Measurements from ENCODE around the gene PWP2.
"Not testable (repeated sequence)": the region's sequence is repeated elsewhere in the genome, so short reads cannot be mapped to it uniquely, and the experiment has no call there.

PWP2 gene

GRCh38 chr21:44083631-44084291 lies 23.4 kb upstream of the PWP2 start:
- DNase-seq (ENCODE audit: low read depth) = no peak

- no peak for DNase-seq (ENCODE audit: low read depth)
Observed at GRCh38 chr21:44084496-44085241, 22.5 kb upstream of the PWP2 start.

GRCh38 chr21:44085491-44086321 lies 21.5 kb upstream of the PWP2 start:
- DNase-seq (ENCODE audit: low read depth) = no peak

DNA sequence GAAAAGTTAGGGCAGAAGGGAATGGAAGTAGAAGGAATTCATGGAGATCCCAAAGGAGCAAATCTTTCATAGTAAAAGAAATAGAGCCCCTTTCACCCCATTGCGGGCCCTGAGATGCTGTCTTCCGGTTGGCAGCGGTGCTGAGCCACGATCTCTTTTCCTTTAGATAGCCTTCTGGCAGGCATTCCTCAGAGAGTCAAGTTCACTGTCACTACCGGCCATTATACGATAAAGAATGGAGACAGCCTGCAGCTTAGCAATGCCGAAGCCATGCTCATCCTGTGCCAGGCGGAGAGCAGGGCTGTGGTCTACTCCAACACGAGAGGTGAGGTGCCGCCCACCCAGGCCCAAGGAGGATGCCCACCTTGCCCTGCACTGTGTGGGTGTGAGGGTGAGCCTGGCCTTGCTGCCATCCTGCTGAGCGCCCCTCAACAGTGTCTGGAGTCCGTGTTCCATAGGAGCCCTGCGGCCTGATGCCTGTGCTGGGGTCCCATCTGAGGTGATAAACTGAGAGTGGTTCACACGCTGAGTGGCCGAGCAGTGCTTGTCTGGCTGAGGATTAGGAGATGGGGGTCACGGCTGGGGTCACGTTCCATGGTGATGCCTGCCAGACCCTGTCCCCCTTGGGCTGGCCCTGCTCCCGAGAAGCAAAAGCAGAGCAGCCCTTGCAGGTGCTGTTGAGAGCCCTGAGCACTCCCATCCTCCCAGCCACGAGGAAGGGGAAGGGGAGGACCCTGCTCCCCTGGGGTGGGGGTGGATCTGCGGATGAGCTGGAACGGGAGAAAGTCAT lies 20.4 kb upstream of the PWP2 start:
- DNase-seq (ENCODE audit: low read depth) = no peak

GRCh38 chr21:44087426-44088400 lies 19.5 kb upstream of the PWP2 start:
- no peak for DNase-seq (ENCODE audit: low read depth)

- DNase-seq (ENCODE audit: low read depth) = no peak
Observed at GRCh38 chr21:44088401-44088780, 18.8 kb upstream of the PWP2 start.

DNA sequence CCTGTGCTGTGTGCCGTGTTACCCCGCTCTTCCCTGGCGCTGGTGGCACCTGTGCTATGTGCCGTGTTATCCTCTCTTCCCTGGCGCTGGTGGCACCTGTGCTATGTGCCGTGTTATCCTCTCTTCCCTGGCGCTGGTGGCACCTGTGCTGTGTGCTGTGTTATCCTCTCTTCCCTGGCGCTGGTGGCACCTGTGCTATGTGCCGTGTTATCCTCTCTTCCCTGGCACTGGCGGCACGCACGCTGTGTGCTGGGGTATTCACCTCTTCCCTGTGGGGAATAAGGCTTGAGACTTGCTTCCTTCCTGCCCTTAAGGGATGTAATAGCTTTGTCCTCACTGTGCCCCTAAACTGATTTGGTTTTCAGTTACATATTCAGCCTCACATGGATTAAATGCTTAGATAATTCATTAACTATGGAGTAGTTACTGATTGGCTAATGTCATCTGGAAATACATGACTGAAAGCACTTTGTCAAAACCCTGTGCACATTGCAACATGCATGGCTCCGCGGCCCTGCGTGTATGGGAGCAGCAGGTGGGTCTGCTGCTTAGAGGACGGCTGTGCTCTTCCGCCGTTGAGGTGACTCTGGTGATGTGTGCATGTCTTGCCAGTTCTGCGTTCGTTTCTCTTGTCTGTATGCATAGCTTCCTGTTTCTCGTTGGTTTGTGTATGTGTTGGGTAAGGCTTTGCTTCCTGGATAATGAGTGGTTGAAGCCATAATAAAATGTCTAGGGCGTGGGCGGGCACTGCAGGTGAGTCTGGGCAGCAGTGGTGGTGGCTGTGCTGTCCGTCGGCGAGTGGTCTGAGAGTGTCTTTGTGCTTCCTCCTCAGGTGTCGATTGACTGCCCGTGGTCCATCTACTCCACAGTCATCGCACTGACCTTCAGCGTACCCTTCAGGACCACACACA lies 17.9 kb upstream of the PWP2 start:
- DNase-seq (ENCODE audit: low read depth) = no peak

DNA sequence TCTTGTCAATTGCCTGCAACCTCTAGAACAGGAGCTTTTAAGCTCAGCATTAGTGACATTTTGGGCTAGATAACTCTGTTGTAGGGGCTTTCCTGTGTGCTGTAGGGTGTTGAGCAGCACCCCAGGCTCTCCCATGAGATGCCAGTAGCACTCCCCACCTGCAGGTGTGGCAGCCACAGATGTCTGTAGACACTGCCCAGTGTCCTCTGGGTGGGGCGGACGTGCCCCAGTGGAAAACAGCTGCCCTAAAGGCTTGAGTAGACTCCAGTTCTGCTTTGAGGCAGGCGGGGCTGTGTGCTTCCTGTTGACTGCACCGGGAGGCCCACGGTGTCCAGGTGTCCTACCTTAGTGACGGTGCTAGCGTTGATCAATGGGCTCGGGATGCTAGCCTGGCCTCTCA lies 16.9 kb upstream of the PWP2 start:
- no peak for DNase-seq (ENCODE audit: low read depth)

DNA sequence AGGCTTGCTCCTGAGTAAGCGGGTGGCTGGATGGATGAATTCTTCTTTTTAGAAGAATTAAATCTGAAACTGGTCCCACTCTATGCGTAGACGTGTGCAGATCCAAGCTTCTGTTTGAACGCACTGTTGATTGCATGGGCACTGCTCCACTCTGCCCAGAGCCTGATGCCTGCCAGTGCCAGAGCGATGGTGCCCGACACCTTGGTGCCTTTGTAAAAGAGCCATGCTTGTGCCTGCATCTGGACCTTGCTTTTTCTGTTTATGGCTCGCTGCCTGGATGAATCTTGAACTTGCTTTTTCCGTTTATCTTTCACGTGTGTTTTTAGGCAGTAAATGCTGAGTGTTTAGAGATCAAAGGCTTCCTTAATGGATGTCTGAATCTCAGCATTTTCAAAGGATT lies 15.0 kb upstream of the PWP2 start:
- no peak for DNase-seq (ENCODE audit: low read depth)

DNA sequence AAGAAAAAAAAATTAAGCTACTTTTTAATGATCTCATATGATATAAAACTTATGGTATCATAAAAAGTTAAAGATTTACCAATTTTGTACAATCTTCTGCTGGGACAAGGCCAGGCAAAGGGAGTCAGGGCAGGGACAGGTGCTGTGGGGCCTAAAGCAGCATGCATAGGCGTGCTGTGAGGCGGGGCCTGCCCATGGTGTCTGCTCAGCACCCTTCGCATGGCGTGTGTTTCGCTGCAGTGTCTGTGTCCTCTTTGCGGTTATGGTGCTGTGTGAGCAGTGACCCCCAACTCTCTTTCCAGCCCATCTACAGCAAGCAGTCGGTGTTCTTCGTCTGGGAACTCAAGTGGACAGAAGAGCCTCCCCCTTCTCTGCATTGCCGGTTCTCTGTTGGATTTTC lies 13.4 kb upstream of the PWP2 start:
- DNase-seq (ENCODE audit: low read depth) = no peak

DNA sequence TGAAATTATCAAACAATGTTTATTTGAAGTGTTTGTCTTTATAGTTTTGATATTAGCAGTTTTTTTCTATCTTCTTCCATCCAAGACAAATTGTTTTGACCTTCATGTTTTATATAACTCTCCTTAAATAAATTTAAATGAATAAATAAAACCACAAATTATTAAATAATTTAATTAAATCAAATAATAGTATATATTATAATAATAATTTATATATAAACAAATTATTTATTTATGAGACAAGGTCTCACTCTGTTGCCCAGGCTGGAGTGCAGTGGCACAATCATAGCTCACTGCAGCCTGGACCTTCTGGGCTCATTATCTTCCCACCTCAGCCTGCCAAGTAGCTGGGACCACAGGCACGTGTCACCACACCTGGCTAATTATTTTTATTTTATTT lies 12.4 kb upstream of the PWP2 start:
- DNase-seq (ENCODE audit: low read depth) = no peak

DNA sequence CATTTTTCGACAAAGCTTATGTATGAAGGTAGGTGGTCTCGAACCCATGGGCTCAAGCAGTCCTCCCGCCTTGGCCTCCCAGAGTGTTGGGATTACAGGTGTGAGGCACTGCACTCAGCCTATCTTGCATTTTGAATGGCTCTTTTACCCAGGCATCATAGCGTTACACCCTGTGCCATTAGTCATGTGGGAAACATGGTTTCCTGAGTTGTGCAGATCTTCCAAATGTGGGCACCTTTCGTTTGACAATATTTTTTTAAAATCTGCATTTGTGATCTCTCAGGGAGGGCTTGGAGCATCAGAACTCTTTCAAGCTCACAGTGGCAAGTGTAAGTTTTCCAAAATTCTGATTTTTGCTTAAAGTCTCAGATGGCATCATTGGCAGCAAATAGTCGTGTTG lies 8.7 kb upstream of the PWP2 start:
- DNase-seq (ENCODE audit: low read depth) = not testable (repeated sequence)

DNA sequence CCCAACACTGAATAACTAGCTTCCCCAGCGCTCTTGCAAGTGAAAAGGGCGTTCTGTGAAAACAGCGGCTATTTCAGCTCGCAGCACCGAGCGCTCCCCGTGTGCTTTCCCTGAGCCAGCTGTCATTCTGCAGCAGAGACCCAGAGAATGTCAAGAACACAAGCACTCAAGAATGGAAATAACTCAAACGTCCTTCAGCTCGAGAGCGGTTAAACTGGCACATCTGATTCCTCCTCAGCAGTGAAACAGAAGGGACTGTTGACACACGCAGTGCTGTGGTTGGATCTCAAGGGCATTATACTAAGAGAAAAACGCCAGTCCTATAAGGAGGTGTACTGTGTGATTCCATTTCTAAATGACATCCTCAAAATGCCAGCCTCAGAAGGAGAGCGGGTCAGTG lies 8.2 kb upstream of the PWP2 start:
- not testable (repeated sequence) for DNase-seq (ENCODE audit: low read depth)

DNA sequence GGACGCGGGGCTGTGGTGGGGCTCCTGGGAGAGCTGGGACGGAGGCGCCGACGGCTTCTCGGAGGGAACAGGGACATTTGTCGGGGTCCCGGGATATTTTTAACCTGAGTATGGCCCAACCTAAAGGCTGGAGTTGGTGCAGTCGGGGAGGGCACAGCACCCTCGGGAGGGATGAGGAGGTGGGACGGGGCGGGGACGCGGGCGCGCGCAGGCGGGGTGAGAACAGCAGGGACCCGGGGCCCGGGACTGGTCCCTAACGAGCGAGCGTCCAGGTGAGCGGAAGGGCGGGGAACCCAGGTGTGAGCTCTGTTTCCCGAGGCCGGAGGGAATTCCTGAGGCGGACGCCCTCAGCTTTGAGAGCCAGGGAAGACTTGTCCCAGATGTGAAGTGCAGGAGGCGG lies 390 bp downstream of the PWP2 start:
- not testable (repeated sequence) for DNase-seq (ENCODE audit: low read depth)

DNA sequence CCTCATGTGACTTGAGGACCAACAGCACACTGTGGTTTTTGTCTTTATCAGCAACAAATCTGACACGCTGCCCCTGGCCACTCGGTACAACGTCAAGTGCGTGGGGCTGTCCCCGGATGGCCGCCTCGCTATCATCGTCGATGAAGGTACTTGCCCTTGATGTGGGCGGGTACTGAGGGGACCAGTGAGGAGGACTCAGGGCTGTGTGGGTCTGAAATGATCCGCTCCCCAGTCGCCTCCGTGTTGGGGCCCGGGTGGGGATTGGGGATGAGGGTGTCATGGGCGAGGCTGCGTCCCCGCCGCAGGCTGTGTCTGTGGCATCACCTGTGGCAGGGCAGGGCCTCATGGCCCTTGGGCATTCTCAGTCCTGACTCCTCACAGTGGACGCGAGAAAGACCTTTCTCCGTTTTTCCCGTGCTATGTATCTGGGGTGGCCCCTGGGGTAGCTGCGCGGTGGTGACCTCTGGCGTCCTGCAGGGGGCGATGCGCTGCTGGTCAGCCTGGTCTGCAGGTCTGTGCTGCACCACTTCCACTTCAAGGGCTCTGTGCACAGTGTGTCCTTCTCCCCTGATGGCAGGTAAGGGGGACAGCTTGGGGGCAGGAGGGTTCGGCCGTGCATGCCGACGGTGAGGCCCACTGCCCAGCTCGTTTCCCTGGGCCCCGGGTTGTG lies 6.6 kb downstream of the PWP2 start:
- not testable (repeated sequence) for DNase-seq (ENCODE audit: low read depth)

GRCh38 chr21:44122131-44122530 lies 14.9 kb downstream of the PWP2 start:
- DNase-seq (ENCODE audit: low read depth) = not testable (repeated sequence)

- not testable (repeated sequence) for DNase-seq (ENCODE audit: low read depth)
Observed at GRCh38 chr21:44127827-44128226, 20.6 kb downstream of the PWP2 start.

GRCh38 chr21:44133715-44134057 lies 26.5 kb downstream of the PWP2 start:
- DNase-seq (ENCODE audit: low read depth) = not testable (repeated sequence)

GRCh38 chr21:44134732-44135131 lies 27.5 kb downstream of the PWP2 start:
- not testable (repeated sequence) for DNase-seq (ENCODE audit: low read depth)

Data from HS-5 (cell line).